Mucosa of descending colon (tissue), 3 donors: Measurements from ENCODE around the gene STK16. TPM values are rescaled to one million over a fixed set of nuclear protein-coding genes. Genes with fewer than 3 reads are reported as not detected.
"Not testable (repeated sequence)": the region's sequence is repeated elsewhere in the genome, so short reads cannot be mapped to it uniquely, and the experiment has no call there.

ENCODE experiments used
- ATAC-seq: fragments of 200-7000 bp; cut with Tn5 transposase; one replicate; pipeline ENCODE4 v1.9.1; 2020; ENCODE audit warnings: mild to moderate bottlenecking, moderate library complexity
- DNase-seq, 3 donors: peaks; one replicate each; pipeline ENCODE4 v3.0.0-alpha.2; 2020
- H3K36me3 ChIP-seq: fragments of 200-600 bp; one replicate; pipeline ENCODE4 v1.8.0; 2021; ENCODE audit warnings: low read depth, mild to moderate bottlenecking
- H3K4me1 ChIP-seq: fragments of 200-600 bp; one replicate; pipeline ENCODE4 v1.8.0; 2021; ENCODE audit warnings: low read depth, mild to moderate bottlenecking
- H3K4me3 ChIP-seq: fragments of 200-600 bp; one replicate; pipeline ENCODE4 v1.8.0; 2021; ENCODE audit warnings: mild to moderate bottlenecking
- H3K9me3 ChIP-seq: fragments of 200-600 bp; one replicate; pipeline ENCODE4 v1.8.0; 2021; ENCODE audit warnings: mild to moderate bottlenecking
- CTCF ChIP-seq: fragments of 200-600 bp; IDR thresholded peaks from one replicate; pipeline ENCODE4 v1.8.0; 2022; ENCODE audit warnings: antibody characterized with exemption, mild to moderate bottlenecking
- intact Hi-C, 2 donors: fragments of 100-400 bp; cut with DNase I in 1 of 2; cut with micrococcal nuclease in 1 of 2; formaldehyde crosslinking; loops; one replicate each; pipeline versions ENCODE4 v1.11.0 to v1.11.1; 2022; cut with DNase I, micrococcal nuclease
- total RNA-seq, 3 donors: library from RNA; stranded (reverse); fragmentation: NEBNext Ultra II Directional in 2 of 3; extraction: Animal tissue kit (Norgen Biotek cat#: 25700) in 2 of 3; gene quantifications; one replicate each; pipeline versions ENCODE4 v1.2.1 to v1.2.4, GENCODE V29; 2021 to 2023
- donor health status: DM: no; HTN: no; CAD: no; lungs with moderate emphysema.
- donor health status: DM: no; HTN: no; CAD: no.
- donor health status: DM: no; HTN: yes; CAD: no.

Gene STK16
- total RNA-seq, 3 donors from 2014 or later: 29.7 to 37.3 (median 32.7) TPM

GRCh38 chr2:219252900-219253752, 7.8 kb downstream of the STK16 start, which contains the start of gene TUBA4B:
Gene TUBA4B (plus strand): TSS chr2:219253243. CDS start chr2:219253408, 165 bp downstream.
- peak; percentile 6 for ATAC-seq
- TF ChIP-seq CTCF: no peak
- H3K9me3 ChIP-seq: no peaks in the 10 kb centered on the region
- intact Hi-C loops: no loop called here
- H3K4me1 ChIP-seq: peaks cover 46% of the 10 kb centered on the region
- H3K36me3 ChIP-seq: no peaks in the 10 kb centered on the region
- DNase-seq: peak; percentile 52 to 81 (median 70)
- H3K4me3 ChIP-seq: peak within 1 kb of the TSS; percentile 44

GRCh38 chr2:219253753-219254589, 8.7 kb downstream of the STK16 start, which contains the start of gene TUBA4A:
Gene TUBA4A (minus strand): TSS chr2:219253918. CDS start chr2:219253858, 60 bp downstream.
- Histone ChIP-seq H3K4me3 (peak within 1 kb of the TSS; percentile 44), H3K9me3 (no peaks in the 10 kb centered on the region), H3K4me1 (peaks cover 37% of the 10 kb centered on the region), H3K36me3 (no peaks in the 10 kb centered on the region)
- no peak for TF ChIP-seq CTCF
- ATAC-seq: peak; percentile 83
- intact Hi-C loops: no loop called here
- peak; percentile 94 to 95 (median 95) for DNase-seq

GRCh38 chr2:219254590-219255201, 9.4 kb downstream of the STK16 start:
- DNase-seq: no peak
- intact Hi-C loops: no loop called here
- Histone ChIP-seq H3K4me1 (peaks cover 30% of the 10 kb centered on the region), H3K36me3 (no peaks in the 10 kb centered on the region), H3K9me3 (no peaks in the 10 kb centered on the region), H3K4me3 (peak overlapping the region; percentile 44)
- ATAC-seq: peak; percentile 2
- TF ChIP-seq CTCF: no peak

GRCh38 chr2:219258942-219259341, 13.7 kb downstream of the STK16 start:
- H3K9me3 ChIP-seq, intact Hi-C loops, ATAC-seq, H3K4me3 ChIP-seq, DNase-seq, H3K4me1 ChIP-seq, H3K36me3 ChIP-seq: not testable (repeated sequence)

GRCh38 chr2:219261024-219261855, 16.0 kb downstream of the STK16 start:
- H3K4me3 ChIP-seq: no peak overlapping the region
- H3K9me3 ChIP-seq: no peaks in the 10 kb centered on the region
- ATAC-seq (no peak), DNase-seq (no peak)
- TF ChIP-seq CTCF: no peak
- no peaks in the 10 kb centered on the region for H3K36me3 ChIP-seq
- H3K4me1 ChIP-seq: no peaks in the 10 kb centered on the region
- intact Hi-C loops: no loop called here
